HepG2 (cell line): ENCODE results near the gene SIAH2. TPM values are rescaled to one million over a fixed set of nuclear protein-coding genes. Genes with fewer than 3 reads are reported as not detected.
A peak's percentile ranks its signal among the peaks of the same experiment; 100 is the strongest.

ENCODE experiments used
- BRCA1 ChIP-seq: sonication (generic); formaldehyde crosslinking; IDR thresholded peaks from 2 replicates; pipeline ENCODE4 v1.4.0; 2020; ENCODE audit warnings: missing genetic modification reagents
- ETV5 ChIP-seq: IDR thresholded peaks from 2 replicates; pipeline ENCODE4 v1.6.1; 2018; ENCODE audit warnings: missing biosample characterization, missing genetic modification reagents, inconsistent platforms, borderline replicate concordance
- KMT2A ChIP-seq: sonication (generic); formaldehyde crosslinking; IDR thresholded peaks from 2 replicates; pipeline ENCODE4 v1.4.0; 2020; ENCODE audit warnings: missing genetic modification reagents
- KMT2B ChIP-seq: IDR thresholded peaks from 2 replicates; pipeline ENCODE4 v1.6.1; 2016; ENCODE audit warnings: missing genetic modification reagents, missing compliant biosample characterization
- NFE2L2 ChIP-seq: fragments of 150-350 bp; IDR thresholded peaks from 2 replicates; pipeline ENCODE4 v1.6.1; 2014; ENCODE audit warnings: low read length
- RXRA ChIP-seq: sonication (generic); formaldehyde crosslinking; IDR thresholded peaks from 2 replicates; pipeline ENCODE4 v1.5.1; 2020; ENCODE audit warnings: missing genetic modification reagents
- TRIM24 ChIP-seq: sonication (generic); formaldehyde crosslinking; IDR thresholded peaks from 2 replicates; pipeline ENCODE4 v1.8.0; 2022; ENCODE audit warnings: mild to moderate bottlenecking, missing genetic modification reagents
- ZFP62 ChIP-seq: sonication (generic); formaldehyde crosslinking; IDR thresholded peaks from 2 replicates; pipeline ENCODE4 v1.4.0; 2020; ENCODE audit warnings: missing genetic modification reagents
- ZNF776 ChIP-seq: sonication (generic); formaldehyde crosslinking; IDR thresholded peaks from 2 replicates; pipeline ENCODE4 v1.4.0; 2020; ENCODE audit warnings: mild to moderate bottlenecking, missing genetic modification reagents
- ZNF883 ChIP-seq: sonication (generic); formaldehyde crosslinking; IDR thresholded peaks from 2 replicates; pipeline ENCODE4 v1.5.1; 2020; ENCODE audit warnings: mild to moderate bottlenecking, missing genetic modification reagents; ENCODE audit errors: not compliant biosample characterization
- polyA plus RNA-seq, 8 experiments: library from polyadenylated mRNA; depleted of rRNA in 3 of 8; stranded (reverse) in 7 of 8; unstranded in 1 of 8; fragments of >200 nt; fragmentation: Illumina TruSeq in 4 of 8; extraction: Trizol in 4 of 8; gene quantifications; 2 replicates each; pipeline versions ENCODE4 v1.2.1 to v1.2.3, GENCODE V29; 2011 to 2016; ENCODE audit warnings: low read depth in 4 of 8, missing spikeins in 1 of 8, mixed read lengths in 1 of 8; ENCODE audit not compliant: insufficient read depth in 1 of 8
- total RNA-seq, 5 experiments: library from RNA; depleted of rRNA; stranded (reverse); fragments of >200 nt; fragmentation: Illumina TruSeq; extraction: Trizol; gene quantifications; 2 replicates each; pipeline ENCODE4 v1.2.3, GENCODE V29; 2016; ENCODE audit warnings: low read depth in 1 of 5
- TF ChIP-seq, protein P1 (sequence below): sonication (generic); formaldehyde crosslinking; IDR thresholded peaks from 2 replicates; pipeline ENCODE4 v1.9.0; 2021; ENCODE audit warnings: missing genetic modification reagents, borderline replicate concordance
- TF ChIP-seq, protein P2 (sequence below): sonication (generic); formaldehyde crosslinking; IDR thresholded peaks from 2 replicates; pipeline ENCODE4 v1.8.1; 2023; ENCODE audit warnings: missing genetic modification reagents, inconsistent platforms, borderline replicate concordance
- TF ChIP-seq, protein P3 (sequence below): sonication (generic); formaldehyde crosslinking; IDR thresholded peaks from 2 replicates; pipeline ENCODE4; 2020; ENCODE audit warnings: missing genetic modification reagents, mild to moderate bottlenecking, borderline replicate concordance
- TF ChIP-seq, protein P4 (sequence below): sonication (generic); formaldehyde crosslinking; IDR thresholded peaks from 2 replicates; pipeline ENCODE4 v1.8.0; 2022; ENCODE audit warnings: missing genetic modification reagents, mild to moderate bottlenecking, borderline replicate concordance
- TF ChIP-seq, protein P5 (sequence below): sonication (generic); formaldehyde crosslinking; IDR thresholded peaks from 2 replicates; pipeline ENCODE4 v1.8.1; 2023; ENCODE audit warnings: mild to moderate bottlenecking, inconsistent platforms, moderate library complexity, missing genetic modification reagents, borderline replicate concordance
- TF ChIP-seq, protein P6 (sequence below): sonication (generic); formaldehyde crosslinking; conservative IDR thresholded peaks from 2 replicates; pipeline ENCODE4 v1.4.0; 2020; ENCODE audit warnings: missing genetic modification reagents
- TF ChIP-seq, protein P7 (sequence below): sonication (generic); formaldehyde crosslinking; IDR thresholded peaks from 2 replicates; pipeline ENCODE4 v1.4.0; 2020; ENCODE audit warnings: missing genetic modification reagents

SIAH2 gene
- total and polyA plus RNA-seq, 2 of the 13 experiments (the other 11 are each of a cell fraction or from before 2014, with no cell fraction given): 71.8 to 117 TPM

DNA sequence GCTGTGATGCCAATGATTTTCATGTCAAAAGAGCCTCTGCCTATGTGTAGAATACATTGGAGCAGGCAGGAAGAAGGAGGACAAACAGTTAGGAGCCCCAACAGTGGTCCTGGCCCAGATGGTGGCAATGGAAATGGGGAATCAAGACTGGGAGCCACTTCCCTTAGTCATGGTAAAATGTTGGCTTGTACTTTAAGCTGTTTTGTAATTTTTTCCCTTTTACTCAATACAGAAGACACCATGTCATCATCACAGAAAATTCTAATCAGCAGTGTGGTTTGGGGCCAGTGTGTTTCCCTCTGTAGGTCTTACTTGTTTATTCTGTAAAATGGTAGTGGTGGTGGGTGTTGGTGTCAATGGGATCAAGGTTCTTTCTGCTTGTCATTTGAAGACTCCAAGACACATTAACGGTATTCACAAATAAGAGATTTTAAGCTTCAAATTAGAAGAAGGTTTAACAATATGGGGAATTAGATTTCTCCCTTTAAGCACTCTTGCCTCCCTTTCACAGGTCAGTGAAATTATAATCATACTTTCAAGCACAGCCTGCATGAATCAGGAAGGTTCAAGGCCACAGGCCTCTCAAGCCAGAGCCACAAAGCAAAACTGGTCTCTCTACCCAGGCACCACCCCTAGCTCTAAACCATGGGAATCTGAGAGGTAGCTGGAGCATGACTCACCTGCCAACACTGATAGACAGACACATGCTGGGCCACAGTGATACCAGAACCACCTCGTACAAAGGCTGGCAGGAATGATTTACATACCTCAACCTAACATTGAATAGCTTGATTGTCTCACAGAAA, 24.9 kb downstream of the SIAH2 start (continued):
- TF ChIP-seq, protein P1, sequence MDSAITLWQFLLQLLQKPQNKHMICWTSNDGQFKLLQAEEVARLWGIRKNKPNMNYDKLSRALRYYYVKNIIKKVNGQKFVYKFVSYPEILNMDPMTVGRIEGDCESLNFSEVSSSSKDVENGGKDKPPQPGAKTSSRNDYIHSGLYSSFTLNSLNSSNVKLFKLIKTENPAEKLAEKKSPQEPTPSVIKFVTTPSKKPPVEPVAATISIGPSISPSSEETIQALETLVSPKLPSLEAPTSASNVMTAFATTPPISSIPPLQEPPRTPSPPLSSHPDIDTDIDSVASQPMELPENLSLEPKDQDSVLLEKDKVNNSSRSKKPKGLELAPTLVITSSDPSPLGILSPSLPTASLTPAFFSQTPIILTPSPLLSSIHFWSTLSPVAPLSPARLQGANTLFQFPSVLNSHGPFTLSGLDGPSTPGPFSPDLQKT: no peak
- TF ChIP-seq ZNF883 (CRISPR knock-in tag) (no peak), TRIM24 (no peak), ZNF776 (CRISPR knock-in tag) (no peak), BRCA1 (CRISPR knock-in tag) (no peak), ZFP62 (no peak), NFE2L2 (peak; percentile 60; the same call in 1 of the 2 replicates), KMT2B (CRISPR knock-in tag) (no peak), RXRA (peak; percentile 62; the same call in 1 of the 2 replicates), KMT2A (CRISPR knock-in tag) (no peak), ETV5 (CRISPR knock-in tag) (peak; percentile 35; the same call in 1 of the 2 replicates)
- TF ChIP-seq, protein P2, sequence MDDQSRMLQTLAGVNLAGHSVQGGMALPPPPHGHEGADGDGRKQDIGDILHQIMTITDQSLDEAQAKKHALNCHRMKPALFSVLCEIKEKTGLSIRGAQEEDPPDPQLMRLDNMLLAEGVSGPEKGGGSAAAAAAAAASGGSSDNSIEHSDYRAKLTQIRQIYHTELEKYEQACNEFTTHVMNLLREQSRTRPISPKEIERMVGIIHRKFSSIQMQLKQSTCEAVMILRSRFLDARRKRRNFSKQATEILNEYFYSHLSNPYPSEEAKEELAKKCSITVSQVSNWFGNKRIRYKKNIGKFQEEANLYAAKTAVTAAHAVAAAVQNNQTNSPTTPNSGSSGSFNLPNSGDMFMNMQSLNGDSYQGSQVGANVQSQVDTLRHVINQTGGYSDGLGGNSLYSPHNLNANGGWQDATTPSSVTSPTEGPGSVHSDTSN (CRISPR knock-in tag): no peak
- TF ChIP-seq, protein P3, sequence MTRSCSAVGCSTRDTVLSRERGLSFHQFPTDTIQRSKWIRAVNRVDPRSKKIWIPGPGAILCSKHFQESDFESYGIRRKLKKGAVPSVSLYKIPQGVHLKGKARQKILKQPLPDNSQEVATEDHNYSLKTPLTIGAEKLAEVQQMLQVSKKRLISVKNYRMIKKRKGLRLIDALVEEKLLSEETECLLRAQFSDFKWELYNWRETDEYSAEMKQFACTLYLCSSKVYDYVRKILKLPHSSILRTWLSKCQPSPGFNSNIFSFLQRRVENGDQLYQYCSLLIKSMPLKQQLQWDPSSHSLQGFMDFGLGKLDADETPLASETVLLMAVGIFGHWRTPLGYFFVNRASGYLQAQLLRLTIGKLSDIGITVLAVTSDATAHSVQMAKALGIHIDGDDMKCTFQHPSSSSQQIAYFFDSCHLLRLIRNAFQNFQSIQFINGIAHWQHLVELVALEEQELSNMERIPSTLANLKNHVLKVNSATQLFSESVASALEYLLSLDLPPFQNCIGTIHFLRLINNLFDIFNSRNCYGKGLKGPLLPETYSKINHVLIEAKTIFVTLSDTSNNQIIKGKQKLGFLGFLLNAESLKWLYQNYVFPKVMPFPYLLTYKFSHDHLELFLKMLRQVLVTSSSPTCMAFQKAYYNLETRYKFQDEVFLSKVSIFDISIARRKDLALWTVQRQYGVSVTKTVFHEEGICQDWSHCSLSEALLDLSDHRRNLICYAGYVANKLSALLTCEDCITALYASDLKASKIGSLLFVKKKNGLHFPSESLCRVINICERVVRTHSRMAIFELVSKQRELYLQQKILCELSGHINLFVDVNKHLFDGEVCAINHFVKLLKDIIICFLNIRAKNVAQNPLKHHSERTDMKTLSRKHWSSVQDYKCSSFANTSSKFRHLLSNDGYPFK (CRISPR knock-in tag): no peak
- TF ChIP-seq, protein P4, sequence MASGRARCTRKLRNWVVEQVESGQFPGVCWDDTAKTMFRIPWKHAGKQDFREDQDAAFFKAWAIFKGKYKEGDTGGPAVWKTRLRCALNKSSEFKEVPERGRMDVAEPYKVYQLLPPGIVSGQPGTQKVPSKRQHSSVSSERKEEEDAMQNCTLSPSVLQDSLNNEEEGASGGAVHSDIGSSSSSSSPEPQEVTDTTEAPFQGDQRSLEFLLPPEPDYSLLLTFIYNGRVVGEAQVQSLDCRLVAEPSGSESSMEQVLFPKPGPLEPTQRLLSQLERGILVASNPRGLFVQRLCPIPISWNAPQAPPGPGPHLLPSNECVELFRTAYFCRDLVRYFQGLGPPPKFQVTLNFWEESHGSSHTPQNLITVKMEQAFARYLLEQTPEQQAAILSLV (CRISPR knock-in tag): no peak
- TF ChIP-seq, protein P5, sequence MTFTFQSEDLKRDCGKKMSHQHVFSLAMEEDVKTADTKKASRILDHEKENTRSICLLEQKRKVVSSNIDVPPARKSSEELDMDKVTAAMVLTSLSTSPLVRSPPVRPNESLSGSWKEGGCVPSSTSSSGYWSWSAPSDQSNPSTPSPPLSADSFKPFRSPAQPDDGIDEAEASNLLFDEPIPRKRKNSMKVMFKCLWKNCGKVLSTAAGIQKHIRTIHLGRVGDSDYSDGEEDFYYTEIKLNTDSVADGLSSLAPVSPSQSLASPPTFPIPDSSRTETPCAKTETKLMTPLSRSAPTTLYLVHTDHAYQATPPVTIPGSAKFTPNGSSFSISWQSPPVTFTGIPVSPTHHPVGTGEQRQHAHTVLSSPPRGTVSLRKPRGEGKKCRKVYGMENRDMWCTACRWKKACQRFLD (CRISPR knock-in tag): no peak
- TF ChIP-seq, protein P6, sequence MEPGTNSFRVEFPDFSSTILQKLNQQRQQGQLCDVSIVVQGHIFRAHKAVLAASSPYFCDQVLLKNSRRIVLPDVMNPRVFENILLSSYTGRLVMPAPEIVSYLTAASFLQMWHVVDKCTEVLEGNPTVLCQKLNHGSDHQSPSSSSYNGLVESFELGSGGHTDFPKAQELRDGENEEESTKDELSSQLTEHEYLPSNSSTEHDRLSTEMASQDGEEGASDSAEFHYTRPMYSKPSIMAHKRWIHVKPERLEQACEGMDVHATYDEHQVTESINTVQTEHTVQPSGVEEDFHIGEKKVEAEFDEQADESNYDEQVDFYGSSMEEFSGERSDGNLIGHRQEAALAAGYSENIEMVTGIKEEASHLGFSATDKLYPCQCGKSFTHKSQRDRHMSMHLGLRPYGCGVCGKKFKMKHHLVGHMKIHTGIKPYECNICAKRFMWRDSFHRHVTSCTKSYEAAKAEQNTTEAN (CRISPR knock-in tag): no peak
- TF ChIP-seq, protein P7, sequence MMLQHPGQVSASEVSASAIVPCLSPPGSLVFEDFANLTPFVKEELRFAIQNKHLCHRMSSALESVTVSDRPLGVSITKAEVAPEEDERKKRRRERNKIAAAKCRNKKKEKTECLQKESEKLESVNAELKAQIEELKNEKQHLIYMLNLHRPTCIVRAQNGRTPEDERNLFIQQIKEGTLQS: peak; percentile 89
